MM.1S (cell line): Measurements from ENCODE around the gene ZNF710.

Experiments
- CTCF ChIP-seq: fragments of 300-600 bp; sonication (generic); IDR thresholded peaks from 2 replicates; pipeline ENCODE4 v1.5.1; 2016; ENCODE audit warnings: antibody characterized with exemption, low read length, mixed read lengths
- EZH2 ChIP-seq: fragments of 300-600 bp; sonication (generic); optimal IDR thresholded peaks from 2 replicates; pipeline ENCODE3; 2017; ENCODE audit warnings: low read depth, mild to moderate bottlenecking, antibody characterized with exemption, low read length, mixed read lengths

- TF ChIP-seq EZH2 (no peak), CTCF (no peak)
Observed at GRCh38 chr15:90035840-90036230, 34.7 kb downstream of the ZNF710 start.
